GM19043 (cell line): ENCODE results near the gene WWOX.
"Not testable (repeated sequence)": the region's sequence is repeated elsewhere in the genome, so short reads cannot be mapped to it uniquely, and the experiment has no call there.

Experiments used
- ATAC-seq: cut with Tn5 transposase; IDR thresholded peaks from one replicate; pipeline ENCODE4 v1.9.1; 2021; ENCODE audit warnings: low read depth; ENCODE audit not compliant: unreplicated experiment

The WWOX gene

GRCh38 chr16:79051313-79051712 lies 951.9 kb downstream of the WWOX start:
- no peak for ATAC-seq

- ATAC-seq, result not testable (repeated sequence)
These were observed 952.7 kb downstream of the WWOX start for GRCh38 chr16:79052198-79052597.

GRCh38 chr16:79053577-79053976 lies 954.1 kb downstream of the WWOX start:
- no peak for ATAC-seq

- ATAC-seq, result no peak
These were observed 954.9 kb downstream of the WWOX start for GRCh38 chr16:79054211-79054984.

- ATAC-seq, result no peak
These were observed 956.0 kb downstream of the WWOX start for GRCh38 chr16:79055251-79055970.

- no peak for ATAC-seq
These were observed 961.7 kb downstream of the WWOX start for GRCh38 chr16:79061181-79061580.

GRCh38 chr16:79062336-79062735 lies 962.9 kb downstream of the WWOX start:
- ATAC-seq, result no peak

GRCh38 chr16:79062821-79063220 lies 963.4 kb downstream of the WWOX start:
- no peak for ATAC-seq

GRCh38 chr16:79064256-79064972 lies 965.0 kb downstream of the WWOX start:
- ATAC-seq, result no peak

- ATAC-seq, result no peak
These were observed 967.1 kb downstream of the WWOX start for GRCh38 chr16:79066561-79066960.

GRCh38 chr16:79067600-79067999 lies 968.1 kb downstream of the WWOX start:
- ATAC-seq, result no peak

GRCh38 chr16:79069121-79069520 lies 969.7 kb downstream of the WWOX start:
- no peak for ATAC-seq

- ATAC-seq, result no peak
These were observed 970.2 kb downstream of the WWOX start for GRCh38 chr16:79069633-79070032.

- ATAC-seq, result no peak
These were observed 972.0 kb downstream of the WWOX start for GRCh38 chr16:79071424-79071823.

GRCh38 chr16:79072517-79072916 lies 973.1 kb downstream of the WWOX start:
- no peak for ATAC-seq

GRCh38 chr16:79073566-79073965 lies 974.1 kb downstream of the WWOX start:
- ATAC-seq, result no peak

GRCh38 chr16:79074541-79074940 lies 975.1 kb downstream of the WWOX start:
- ATAC-seq, result no peak

GRCh38 chr16:79074951-79075350 lies 975.5 kb downstream of the WWOX start:
- ATAC-seq, result no peak

- no peak for ATAC-seq
These were observed 976.8 kb downstream of the WWOX start for GRCh38 chr16:79076047-79076767.

- no peak for ATAC-seq
These were observed 977.9 kb downstream of the WWOX start for GRCh38 chr16:79077346-79077745.
